Neural cell (in vitro differentiated cells): ENCODE data around the gene ASAP3. TPM values are rescaled to one million over a fixed set of nuclear protein-coding genes. Genes with fewer than 3 reads are reported as not detected.

Experiments used
- H2AFZ ChIP-seq: fragments of 200-600, 300-800 bp; sonication (generic), shearing (Covaris generic); 2 replicates; pipeline ENCODE4 v1.6.0; 2014; ENCODE audit warnings: low read depth, mild to moderate bottlenecking, antibody characterized with exemption, low read length, moderate library complexity
- H3F3A ChIP-seq: fragments of 200-600 bp; shearing (Covaris generic); 2 replicates; pipeline ENCODE4 v1.6.1; 2016; ENCODE audit warnings: mild to moderate bottlenecking, moderate library complexity, mixed read lengths, antibody characterized with exemption, low read length; ENCODE audit not compliant: insufficient read depth, poor library complexity, severe bottlenecking
- H3K27ac ChIP-seq: fragments of 200-600, 300-800 bp; sonication (generic), shearing (Covaris generic); 2 replicates; pipeline ENCODE4 v1.5.1; 2014; ENCODE audit warnings: mild to moderate bottlenecking, low read length, moderate library complexity
- H3K27me3 ChIP-seq: fragments of 300-800, 200-600 bp; sonication (generic), shearing (Covaris generic); 2 replicates; pipeline ENCODE4 v1.6.0; 2014; ENCODE audit warnings: mild to moderate bottlenecking, low read depth, low read length, moderate library complexity; ENCODE audit not compliant: insufficient read depth
- H3K36me3 ChIP-seq: fragments of 300-800, 200-600 bp; sonication (generic), shearing (Covaris generic); 2 replicates; pipeline ENCODE4 v1.5.1; 2014; ENCODE audit warnings: mild to moderate bottlenecking, antibody characterized with exemption, low read length, moderate library complexity; ENCODE audit not compliant: insufficient read depth
- H3K4me2 ChIP-seq: fragments of 300-800, 200-600 bp; sonication (generic), shearing (Covaris generic); 2 replicates; pipeline ENCODE4 v1.6.0; 2014; ENCODE audit warnings: mild to moderate bottlenecking, low read length
- H3K4me3 ChIP-seq: fragments of 300-800, 200-600 bp; sonication (generic), shearing (Covaris generic); 2 replicates; pipeline ENCODE4 v1.5.1; 2014; ENCODE audit warnings: mild to moderate bottlenecking, low read length, moderate library complexity
- H3K79me2 ChIP-seq: fragments of 200-600 bp; shearing (Covaris generic); replicated peaks from 2 replicates; pipeline ENCODE4 v1.6.0; 2014; ENCODE audit warnings: mild to moderate bottlenecking, low read length, moderate library complexity; ENCODE audit not compliant: insufficient read depth
- H3K9ac ChIP-seq: fragments of 300-800, 200-600 bp; sonication (generic), shearing (Covaris generic); 2 replicates; pipeline ENCODE4 v1.6.1; 2016; ENCODE audit warnings: mild to moderate bottlenecking, low read length, mixed read lengths
- H3K9me2 ChIP-seq: fragments of 200-600 bp; shearing (Covaris generic); 2 replicates; pipeline ENCODE4 v1.6.1; 2016; ENCODE audit warnings: mild to moderate bottlenecking, low read length, mixed read lengths; ENCODE audit not compliant: insufficient read depth
- H3K9me3 ChIP-seq: fragments of 200-600, 300-800 bp; sonication (generic), shearing (Covaris generic); 2 replicates; pipeline ENCODE4 v1.6.1; 2016; ENCODE audit warnings: mild to moderate bottlenecking, mixed run types, low read length, moderate library complexity, mixed read lengths
- H4K20me1 ChIP-seq: fragments of 200-600 bp; shearing (Covaris generic); 2 replicates; pipeline ENCODE4 v1.6.1; 2016; ENCODE audit warnings: mild to moderate bottlenecking, mixed run types; ENCODE audit not compliant: insufficient read depth
- CTCF ChIP-seq: fragments of 450-650 bp; IDR thresholded peaks from 2 replicates; pipeline ENCODE4 v1.5.1; 2014; ENCODE audit warnings: antibody characterized with exemption, mild to moderate bottlenecking, moderate library complexity; ENCODE audit not compliant: poor library complexity, severe bottlenecking
- EP300 ChIP-seq: fragments of 450-650 bp; conservative IDR thresholded peaks from 2 replicates; pipeline ENCODE4 v1.6.1; 2014; ENCODE audit warnings: antibody characterized with exemption, mild to moderate bottlenecking, moderate library complexity; ENCODE audit not compliant: poor library complexity, severe bottlenecking
- EZH2 ChIP-seq: fragments of 200-600, 300-800 bp; shearing (Covaris generic), sonication (generic); IDR thresholded peaks from 2 replicates; pipeline ENCODE4 v1.6.1; 2014; ENCODE audit warnings: antibody characterized with exemption, low read length, borderline replicate concordance, mild to moderate bottlenecking; ENCODE audit not compliant: insufficient read depth, poor library complexity, severe bottlenecking
- MXI1 ChIP-seq: fragments of 450-650 bp; conservative IDR thresholded peaks from 2 replicates; pipeline ENCODE4 v1.6.1; 2014; ENCODE audit warnings: antibody characterized with exemption, mild to moderate bottlenecking; ENCODE audit not compliant: poor library complexity, severe bottlenecking
- POLR2AphosphoS5 ChIP-seq: IDR thresholded peaks from 2 replicates; pipeline ENCODE4 v1.6.1; 2012
- RAD21 ChIP-seq: fragments of 450-650 bp; conservative IDR thresholded peaks from 2 replicates; pipeline ENCODE4 v1.6.1; 2014; ENCODE audit warnings: antibody characterized with exemption, mild to moderate bottlenecking, moderate library complexity
- REST ChIP-seq: IDR thresholded peaks from 2 replicates; pipeline ENCODE4 v1.6.1; 2012; ENCODE audit warnings: borderline replicate concordance
- SMC3 ChIP-seq: fragments of 450-650 bp; conservative IDR thresholded peaks from 2 replicates; pipeline ENCODE4 v1.6.1; 2014; ENCODE audit warnings: antibody characterized with exemption, mild to moderate bottlenecking, moderate library complexity; ENCODE audit not compliant: poor library complexity
- TAF1 ChIP-seq: IDR thresholded peaks from 2 replicates; pipeline ENCODE4 v1.6.1; 2012; ENCODE audit warnings: low read depth
- polyA plus RNA-seq: library from polyadenylated mRNA; depleted of rRNA; stranded (reverse); fragments of >200 nt; gene quantifications from 2 replicates; pipeline ENCODE4 v1.2.3, GENCODE V29; 2014

Gene ASAP3
- polyA plus RNA-seq, 1 donor from 2014 or later, result 24.9 TPM

GRCh38 chr1:23524716-23525401, 40.9 kb upstream of the ASAP3 start:
- no peaks in the 10 kb centered on the region for H3F3A ChIP-seq

GRCh38 chr1:23524163-23524562, 40.2 kb upstream of the ASAP3 start:
- H3F3A ChIP-seq, result no peaks in the 10 kb centered on the region
- H4K20me1 ChIP-seq, result no peaks in the 10 kb centered on the region
- no peak overlapping the region for H3K4me2 ChIP-seq
- no peaks in the 10 kb centered on the region for H3K9me3 ChIP-seq
- H3K36me3 ChIP-seq, result no peaks in the 10 kb centered on the region
- H3K9me2 ChIP-seq, result no peaks in the 10 kb centered on the region
- H3K79me2 ChIP-seq, result no peaks in the 10 kb centered on the region
- no peak overlapping the region for H3K9ac ChIP-seq
- H3K27ac ChIP-seq, result no peak overlapping the region
- H3K27me3 ChIP-seq, result no peaks in the 10 kb centered on the region
- TF ChIP-seq RAD21 (no peak), EZH2 (no peak), SMC3 (no peak), MXI1 (no peak), TAF1 (no peak), CTCF (no peak), POLR2AphosphoS5 (no peak)
- H3K4me3 ChIP-seq, result no peak overlapping the region
- H2AFZ ChIP-seq, result no peak overlapping the region

More at GRCh38 chr1:23524716-23525401, 40.9 kb upstream of the ASAP3 start:
- Histone ChIP-seq H3K4me2 (no peak overlapping the region), H4K20me1 (no peaks in the 10 kb centered on the region), H3K27me3 (no peaks in the 10 kb centered on the region), H3K9me3 (no peaks in the 10 kb centered on the region), H3K36me3 (no peaks in the 10 kb centered on the region), H3K27ac (no peak overlapping the region), H3K4me3 (no peak overlapping the region), H3K9ac (no peak overlapping the region), H3K79me2 (no peaks in the 10 kb centered on the region), H2AFZ (no peak overlapping the region), H3K9me2 (no peaks in the 10 kb centered on the region)
- TF ChIP-seq SMC3 (no peak), MXI1 (no peak), CTCF (no peak), POLR2AphosphoS5 (no peak), EP300 (no peak), REST (no peak), RAD21 (no peak), EZH2 (no peak), TAF1 (no peak)
